Dedifferentiated amniotic fluid mesenchymal stem cell (primary cell): ENCODE measurements around the gene KIF26B.

Experiments used
- DNase-seq: peaks from one replicate; pipeline ENCODE4 v3.0.0-alpha.2; 2016; ENCODE audit errors: extremely low spot score

KIF26B gene

GRCh38 chr1:245682638-245683628 lies 528.1 kb downstream of the KIF26B start:
- DNase-seq = no peak

- DNase-seq = no peak
Observed at GRCh38 chr1:245683676-245684075, 528.9 kb downstream of the KIF26B start.

DNA sequence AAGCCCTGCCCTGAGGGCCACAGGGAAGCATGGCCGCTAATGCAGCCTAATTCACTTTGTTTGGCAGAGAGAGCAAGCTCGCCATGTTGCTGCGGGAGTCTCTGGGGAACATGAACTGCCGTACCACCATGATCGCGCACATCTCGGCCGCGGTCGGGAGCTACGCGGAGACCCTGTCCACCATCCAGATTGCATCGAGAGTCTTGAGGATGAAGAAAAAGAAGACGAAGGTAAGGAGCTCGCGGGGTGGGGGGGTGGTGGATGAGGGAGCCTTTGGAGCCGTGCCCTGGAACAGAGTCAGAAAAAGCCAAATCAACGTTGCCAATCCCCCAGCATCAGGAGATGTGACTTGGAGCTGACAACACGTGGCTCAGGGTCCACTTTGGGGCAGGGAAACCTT lies 529.4 kb downstream of the KIF26B start:
- DNase-seq = no peak

GRCh38 chr1:245684571-245684970 lies 529.8 kb downstream of the KIF26B start:
- DNase-seq = no peak

DNA sequence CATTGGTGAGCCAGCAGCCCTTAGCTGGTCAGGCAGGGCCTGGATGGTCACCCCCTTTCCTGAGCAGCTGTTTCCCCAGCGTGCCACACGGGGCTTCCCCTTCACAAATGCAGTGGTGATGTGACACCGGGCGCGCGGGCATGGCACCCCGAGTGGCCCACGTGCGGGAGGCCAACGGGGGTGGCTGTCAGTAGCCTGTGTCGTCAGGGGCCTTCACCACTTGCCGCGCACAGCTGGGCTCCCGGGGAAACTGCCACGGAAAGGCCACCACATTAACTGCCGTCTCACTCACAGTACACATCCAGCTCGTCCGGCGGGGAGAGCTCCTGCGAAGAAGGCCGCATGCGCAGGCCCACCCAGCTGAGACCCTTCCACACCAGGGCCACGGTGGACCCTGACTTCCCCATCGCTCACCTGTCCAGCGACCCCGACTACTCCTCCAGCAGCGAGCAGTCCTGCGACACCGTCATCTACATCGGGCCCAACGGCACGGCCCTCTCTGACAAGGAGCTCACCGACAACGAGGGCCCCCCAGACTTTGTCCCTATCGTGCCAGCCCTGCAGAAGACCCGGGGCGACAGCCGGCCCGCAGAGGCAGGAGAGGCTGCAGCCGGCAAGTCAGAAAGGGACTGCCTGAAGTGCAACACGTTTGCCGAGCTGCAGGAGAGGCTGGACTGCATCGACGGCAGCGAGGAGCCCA lies 530.5 kb downstream of the KIF26B start:
- DNase-seq = no peak

- DNase-seq = no peak
Observed at GRCh38 chr1:245686006-245686405, 531.2 kb downstream of the KIF26B start.

DNA sequence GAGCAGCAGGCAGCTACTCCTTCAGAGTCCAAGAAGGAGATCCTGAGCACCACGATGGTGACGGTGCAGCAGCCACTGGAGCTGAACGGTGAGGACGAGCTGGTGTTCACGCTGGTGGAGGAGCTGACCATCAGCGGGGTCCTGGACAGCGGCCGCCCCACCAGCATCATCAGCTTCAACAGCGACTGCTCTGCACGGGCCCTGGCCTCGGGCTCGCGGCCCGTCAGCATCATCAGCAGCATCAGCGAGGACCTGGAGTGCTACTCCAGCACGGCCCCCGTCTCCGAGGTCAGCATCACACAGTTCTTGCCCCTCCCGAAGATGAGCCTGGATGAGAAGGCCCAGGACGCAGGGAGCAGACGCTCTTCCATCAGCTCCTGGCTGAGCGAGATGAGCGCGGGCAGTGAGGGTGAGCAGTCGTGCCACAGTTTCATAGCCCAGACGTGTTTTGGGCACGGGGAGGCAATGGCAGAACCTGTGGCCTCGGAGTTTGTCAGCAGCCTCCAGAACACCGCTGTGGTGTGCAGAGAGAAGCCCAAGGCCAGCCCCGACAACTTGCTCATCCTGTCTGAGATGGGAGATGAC lies 531.8 kb downstream of the KIF26B start:
- DNase-seq = no peak

GRCh38 chr1:245687152-245687635 lies 532.4 kb downstream of the KIF26B start:
- no peak for DNase-seq

GRCh38 chr1:245687636-245688535 lies 533.1 kb downstream of the KIF26B start:
- DNase-seq = no peak

- no peak for DNase-seq
Observed at GRCh38 chr1:245688536-245689453, 534.0 kb downstream of the KIF26B start.

DNA sequence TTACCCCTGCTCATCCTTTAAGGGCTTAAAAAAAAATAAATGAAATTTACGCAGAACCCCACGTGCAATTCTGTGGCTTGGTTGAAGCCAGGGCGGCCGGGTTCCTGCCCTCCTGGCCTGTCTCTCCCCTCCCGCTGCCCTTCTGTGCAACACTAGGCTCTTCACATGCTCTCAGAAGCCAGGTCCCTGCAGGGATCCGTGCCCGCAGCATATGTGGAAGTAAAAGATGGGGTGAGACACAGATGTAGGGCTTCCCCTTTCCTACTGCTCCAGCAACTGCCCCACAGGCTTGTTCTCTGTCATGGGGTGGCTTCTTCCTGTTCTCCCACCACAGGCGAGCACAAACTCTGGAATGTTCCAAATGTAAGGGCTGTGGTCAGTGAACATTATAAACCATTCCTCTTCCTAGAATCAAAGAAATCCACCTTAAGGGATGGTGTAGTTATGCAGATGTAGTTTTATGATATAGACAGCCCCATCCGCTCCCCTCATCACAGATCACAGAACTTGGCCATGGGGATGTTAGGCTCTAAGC lies 535.4 kb downstream of the KIF26B start:
- no peak for DNase-seq

DNA sequence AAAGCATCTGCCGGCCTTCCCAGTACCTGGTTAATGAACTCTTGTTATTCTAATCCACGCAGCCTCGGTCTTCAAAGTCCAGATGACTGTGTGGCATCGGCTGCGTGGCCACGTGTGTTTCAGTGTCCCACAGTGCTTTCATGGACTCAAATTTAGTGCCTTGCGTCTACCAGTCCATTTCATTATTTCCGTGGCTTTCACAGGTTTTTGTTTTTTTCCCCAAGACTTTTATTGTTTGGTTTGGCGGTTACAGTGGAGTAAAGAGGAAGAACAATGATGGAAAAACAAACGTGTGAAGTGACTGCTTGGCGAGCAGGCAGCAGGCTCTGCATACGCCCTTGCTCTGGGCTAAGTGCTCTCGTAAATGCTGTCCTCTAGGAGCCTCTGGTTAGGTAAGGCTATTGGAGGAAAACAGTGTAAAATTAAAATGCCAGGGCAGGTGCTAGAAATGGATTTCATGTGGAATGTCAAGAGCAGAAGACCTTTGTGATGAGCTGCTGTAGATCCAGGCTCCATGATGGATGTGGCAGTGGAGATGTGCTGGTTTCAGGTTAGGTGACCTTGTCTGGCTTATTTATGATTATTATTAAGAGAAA lies 536.3 kb downstream of the KIF26B start:
- DNase-seq = no peak

DNA sequence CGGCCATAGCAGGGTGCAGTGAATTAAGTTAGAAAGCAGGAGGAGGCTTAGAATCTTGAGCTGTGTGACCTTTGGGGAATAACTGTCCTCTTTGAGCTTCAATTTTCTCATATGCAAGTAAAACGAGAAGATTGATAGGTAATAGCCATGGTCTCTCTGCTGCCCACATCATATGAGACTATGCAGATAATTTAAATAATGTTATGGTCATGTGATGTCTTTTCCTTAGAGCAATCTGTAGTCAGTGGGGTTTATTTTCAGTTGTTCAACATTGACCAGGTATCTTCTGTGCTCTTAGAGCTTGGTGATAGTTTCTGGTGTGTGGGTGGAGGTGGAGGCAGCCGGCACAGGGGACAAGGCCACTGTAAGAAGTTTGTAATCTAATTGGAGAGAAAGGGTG lies 537.1 kb downstream of the KIF26B start:
- no peak for DNase-seq

GRCh38 chr1:245692318-245692717 lies 537.5 kb downstream of the KIF26B start:
- no peak for DNase-seq

- no peak for DNase-seq
Observed at GRCh38 chr1:245693116-245693793, 538.5 kb downstream of the KIF26B start.

- DNase-seq = no peak
Observed at GRCh38 chr1:245693941-245694752, 539.4 kb downstream of the KIF26B start.

DNA sequence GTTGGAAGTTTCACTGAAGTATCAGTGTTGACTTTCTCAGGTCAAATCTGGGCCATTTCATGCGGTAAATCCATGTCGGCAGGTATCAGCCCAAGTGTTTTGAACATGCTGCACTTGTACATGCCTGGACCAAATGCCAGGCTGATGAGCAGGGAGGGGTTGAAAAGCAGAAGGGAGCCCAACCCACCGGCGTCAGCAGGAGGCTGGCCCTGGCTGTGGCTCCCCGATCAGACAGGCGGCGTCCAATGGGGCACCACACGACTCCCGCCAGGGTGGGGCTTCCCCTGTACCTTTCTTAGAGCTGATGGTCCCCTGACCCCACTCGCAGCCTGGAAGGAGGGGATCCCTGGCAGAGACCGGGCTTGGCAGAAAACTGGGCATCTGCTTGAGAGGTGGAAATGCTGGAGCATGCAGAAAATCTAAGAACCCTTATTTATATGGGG lies 540.0 kb downstream of the KIF26B start:
- DNase-seq = no peak

DNA sequence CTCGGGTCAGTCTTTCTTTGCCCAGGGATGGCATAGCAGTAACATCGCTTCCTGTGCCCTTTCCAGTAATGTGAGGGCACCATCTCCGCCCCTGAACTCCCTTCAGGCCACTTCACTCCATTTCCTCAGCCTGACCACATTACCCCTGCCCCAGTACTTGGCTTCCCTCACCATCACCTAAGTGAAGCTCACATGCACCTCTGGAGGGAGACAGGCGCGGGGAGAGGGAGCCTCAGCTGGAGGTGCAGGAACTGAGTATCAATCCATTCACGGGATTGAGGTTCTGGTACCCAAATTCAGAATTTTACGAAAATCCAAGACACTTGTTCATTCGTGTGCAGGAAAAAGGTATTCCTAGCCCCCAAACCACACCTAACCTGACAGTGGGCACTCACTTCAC lies 540.4 kb downstream of the KIF26B start:
- no peak for DNase-seq
